GM21717 (cell line): ENCODE data around the gene BHLHE40.

ENCODE experiments used
- ATAC-seq: cut with Tn5 transposase; IDR thresholded peaks from one replicate; pipeline ENCODE4 v1.9.1; 2021; ENCODE audit warnings: mild to moderate bottlenecking, moderate library complexity; ENCODE audit not compliant: unreplicated experiment

BHLHE40 gene

GRCh38 chr3:5016211-5017161, 37.2 kb downstream of the BHLHE40 start:
- ATAC-seq, result peak; percentile 53

GRCh38 chr3:5017925-5018531, 38.8 kb downstream of the BHLHE40 start:
- no peak for ATAC-seq

GRCh38 chr3:5019411-5020241, 40.4 kb downstream of the BHLHE40 start:
- no peak for ATAC-seq

GRCh38 chr3:5020242-5020722, 41.0 kb downstream of the BHLHE40 start:
- ATAC-seq, result no peak

- no peak for ATAC-seq
Observed at GRCh38 chr3:5021116-5022092, 42.2 kb downstream of the BHLHE40 start.

- ATAC-seq, result peak; percentile 72
Observed at GRCh38 chr3:5022187-5022965, 43.1 kb downstream of the BHLHE40 start.

GRCh38 chr3:5022966-5023776, 43.9 kb downstream of the BHLHE40 start:
- peak; percentile 19 for ATAC-seq

GRCh38 chr3:5023777-5024346, 44.6 kb downstream of the BHLHE40 start:
- ATAC-seq, result no peak

GRCh38 chr3:5026046-5026362, 46.8 kb downstream of the BHLHE40 start:
- no peak for ATAC-seq

GRCh38 chr3:5029715-5030114, 50.5 kb downstream of the BHLHE40 start:
- no peak for ATAC-seq

- ATAC-seq, result no peak
Observed at GRCh38 chr3:5030152-5030551, 50.9 kb downstream of the BHLHE40 start.

GRCh38 chr3:5032844-5033243, 53.6 kb downstream of the BHLHE40 start:
- no peak for ATAC-seq
